GM12872 (cell line): ENCODE data around the gene CIB4.

Source experiments
- CTCF ChIP-seq: IDR thresholded peaks from 3 replicates; pipeline ENCODE4 v1.5.1; 2011; ENCODE audit warnings: low read depth, mild to moderate bottlenecking, low read length, moderate library complexity; ENCODE audit not compliant: insufficient read depth

CIB4 gene

GRCh38 chr2:26571316-26571715 lies 69.8 kb downstream of the CIB4 start:
- TF ChIP-seq CTCF = no peak

- no peak for TF ChIP-seq CTCF
These were observed 71.1 kb downstream of the CIB4 start for GRCh38 chr2:26570083-26570430.

- no peak for TF ChIP-seq CTCF
These were observed 71.7 kb downstream of the CIB4 start for GRCh38 chr2:26569216-26570082.

- no peak for TF ChIP-seq CTCF
These were observed 72.9 kb downstream of the CIB4 start for GRCh38 chr2:26568076-26568890.

GRCh38 chr2:26567534-26567933 lies 73.6 kb downstream of the CIB4 start:
- no peak for TF ChIP-seq CTCF

- no peak for TF ChIP-seq CTCF
These were observed 75.1 kb downstream of the CIB4 start for GRCh38 chr2:26566081-26566375.

- TF ChIP-seq CTCF = no peak
These were observed 77.0 kb downstream of the CIB4 start for GRCh38 chr2:26564121-26564644.
